Thyroid gland (tissue), 4 donors: ENCODE data around the gene RHBDL2. TPM values are rescaled to one million over a fixed set of nuclear protein-coding genes. Genes with fewer than 3 reads are reported as not detected.

ENCODE experiments used
- DNase-seq, 2 donors: peaks; one replicate each; pipeline ENCODE4 v3.0.0-alpha.2; 2019
- H3K27ac ChIP-seq, 3 donors: fragments of 200-600 bp; sonication (generic); 1 replicate in 2 of 3; 2 replicates in 1 of 3; pipeline ENCODE4 v1.5.1; 2016 to 2019; ENCODE audit warnings: mild to moderate bottlenecking in 1 of 3, moderate library complexity in 1 of 3
- H3K27me3 ChIP-seq: fragments of 200-600 bp; sonication (generic); one replicate; pipeline ENCODE4 v1.5.1; 2019
- H3K36me3 ChIP-seq, 2 donors: fragments of 200-600 bp; sonication (generic); one replicate each; pipeline ENCODE4 v1.5.1; 2016 to 2019
- H3K4me1 ChIP-seq, 2 donors: fragments of 200-600 bp; sonication (generic); one replicate each; pipeline ENCODE4 v1.5.1; 2017 to 2019
- H3K4me3 ChIP-seq, 3 donors: fragments of 200-600 bp; sonication (generic); replicated peaks in 1 of 3; 1 replicate in 2 of 3; 2 replicates in 1 of 3; pipeline ENCODE4 v1.5.1; 2016; ENCODE audit warnings: mild to moderate bottlenecking in 1 of 3
- H3K9me3 ChIP-seq: fragments of 200-600 bp; sonication (generic); one replicate; pipeline ENCODE4 v1.5.1; 2017
- CTCF ChIP-seq, 6 experiments: fragments of 200-600 bp in 3 of 6; fragments of 450-650 bp in 3 of 6; sonication (generic) in 3 of 6; IDR thresholded peaks; one replicate each; pipeline ENCODE4 v1.5.1; 2016 to 2019; ENCODE audit warnings: antibody characterized with exemption in 6 of 6, mild to moderate bottlenecking in 2 of 6, inconsistent platforms in 1 of 6, moderate library complexity in 1 of 6
- POLR2A ChIP-seq, 2 donors: fragments of 450-650 bp; IDR thresholded peaks; one replicate each; pipeline ENCODE4 v1.6.1; 2017; ENCODE audit warnings: antibody characterized with exemption in 2 of 2, mild to moderate bottlenecking in 2 of 2, moderate library complexity in 1 of 2
- WGBS, 2 donors: methylation state at CpG; one replicate each; pipeline ENCODE4 v1.1.5; 2017; 5-methylcytosine and 5-hydroxymethylcytosine counted together
- intact Hi-C: fragments of 100-400 bp; cut with DNase I; formaldehyde crosslinking; loops from one replicate; pipeline ENCODE4 v1.15.1; 2023
- total RNA-seq, 4 donors: library from RNA; depleted of rRNA; stranded (reverse); fragments of >200 nt; gene quantifications; one replicate each; pipeline ENCODE4 v1.2.3, GENCODE V29; 2016

Gene RHBDL2
- total RNA-seq, 4 donors from 2014 or later, result not detected

GRCh38 chr1:38867208-38867607, 74.4 kb downstream of the RHBDL2 start:
- no peaks in the 10 kb centered on the region for H3K9me3 ChIP-seq
- peaks cover 2 to 6% of the 10 kb centered on the region in 2 donors for H3K4me1 ChIP-seq
- DNase-seq, result no peak
- no peaks in the 10 kb centered on the region for H3K27me3 ChIP-seq
- no peak overlapping the region for H3K4me3 ChIP-seq
- no peak overlapping the region for H3K27ac ChIP-seq
- TF ChIP-seq CTCF (IDR thresholded peaks at IDR 0.05) (no peak), POLR2A (IDR thresholded peaks at IDR 0.05) (no peak)
- intact Hi-C loops, result no loop called here
- no peaks in the 10 kb centered on the region for H3K36me3 ChIP-seq
- WGBS, 2 donors, result 93% methylated on average over 8 of the region's 8 CpGs

- DNase-seq, result no peak
- 84 to 94% methylated on average over 4 of the region's 4 CpGs for WGBS, 2 donors
- Histone ChIP-seq H3K4me3 (no peak overlapping the region), H3K27me3 (no peaks in the 10 kb centered on the region), H3K4me1 (peaks cover 5 to 7% of the 10 kb centered on the region in 2 donors), H3K27ac (no peak overlapping the region), H3K9me3 (no peaks in the 10 kb centered on the region), H3K36me3 (no peaks in the 10 kb centered on the region)
- intact Hi-C loops, result no loop called here
- TF ChIP-seq POLR2A (IDR thresholded peaks at IDR 0.05) (no peak), CTCF (IDR thresholded peaks at IDR 0.05) (no peak)
Measured at GRCh38 chr1:38865112-38865715, 76.4 kb downstream of the RHBDL2 start.

- intact Hi-C loops, result loop anchor here (5.0 kb wide), 1 partner anchor 132 kb away; the partner anchor contains the start of gene AKIRIN1
- Histone ChIP-seq H3K4me3 (peak overlapping the region in 2 of 3 donors; percentile 87), H3K36me3 (peaks cover 0 to 2% of the 10 kb centered on the region in 2 donors), H3K27me3 (no peaks in the 10 kb centered on the region), H3K9me3 (no peaks in the 10 kb centered on the region), H3K27ac (peak overlapping the region in 2 of 3 donors; percentile 68 to 70), H3K4me1 (peaks cover 12 to 20% of the 10 kb centered on the region in 2 donors)
- WGBS, 2 donors, result 10 to 13% methylated on average over 6 of the region's 6 CpGs
- TF ChIP-seq POLR2A (IDR thresholded peaks at IDR 0.05) (no peak), CTCF (IDR thresholded peaks at IDR 0.05) (no peak)
- DNase-seq, result no peak
Measured at GRCh38 chr1:38860454-38860795, 81.2 kb downstream of the RHBDL2 start.

- peak within 1 kb of the TSS; percentile 21 to 86 (median 83) for H3K27ac ChIP-seq
- peak; percentile 100 for DNase-seq
- 0% methylated on average over 23 to 51 of the region's 70 CpGs for WGBS, 2 donors
- peak within 1 kb of the TSS; percentile 81 to 87 (median 87) for H3K4me3 ChIP-seq
- H3K4me1 ChIP-seq, result peaks cover 12 to 20% of the 10 kb centered on the region in 2 donors
- TF ChIP-seq CTCF (IDR thresholded peaks at IDR 0.05) (peak in 1 of 6 experiments; percentile 8), POLR2A (IDR thresholded peaks at IDR 0.05) (peak in 1 of 2 donors; percentile 73)
- intact Hi-C loops, result loop anchor here (5.0 kb wide), 1 partner anchor 132 kb away; the partner anchor contains the start of gene AKIRIN1
- peaks cover 0 to 8% of the 10 kb centered on the region in 2 donors for H3K36me3 ChIP-seq
- H3K27me3 ChIP-seq, result no peaks in the 10 kb centered on the region
- no peaks in the 10 kb centered on the region for H3K9me3 ChIP-seq
Measured at GRCh38 chr1:38859561-38860453, 81.8 kb downstream of the RHBDL2 start, which contains the start of gene RRAGC. Gene RRAGC, minus strand, starts transcription at chr1:38859772. Its CDS starts 126 bp downstream, at chr1:38859646.
